Gastroesophageal sphincter (tissue), 4 donors: Measurements from ENCODE around the gene MORC2. TPM values are rescaled to one million over a fixed set of nuclear protein-coding genes. Genes with fewer than 3 reads are reported as not detected.

Experiments
- ATAC-seq: fragments of 150-250 bp; one replicate; pipeline ENCODE4 v1.9.1; 2016; ENCODE audit warnings: mild to moderate bottlenecking, moderate library complexity
- H3K27ac ChIP-seq, 4 donors: fragments of 200-600 bp; sonication (generic) in 3 of 4; 1 replicate in 3 of 4; 2 replicates in 1 of 4; pipeline ENCODE4 v1.5.1; 2016 to 2019
- H3K27me3 ChIP-seq: fragments of 200-600 bp; sonication (generic); one replicate; pipeline ENCODE4 v1.5.1; 2019
- H3K36me3 ChIP-seq, 2 donors: fragments of 200-600 bp; sonication (generic); one replicate each; pipeline ENCODE4 v1.5.1; 2019; ENCODE audit warnings: control low read depth in 1 of 2
- H3K4me1 ChIP-seq, 3 donors: fragments of 200-600 bp; sonication (generic); 1 replicate in 2 of 3; 2 replicates in 1 of 3; pipeline ENCODE4 v1.5.1; 2016 to 2019; ENCODE audit warnings: control low read depth in 2 of 3
- H3K4me3 ChIP-seq, 2 donors: fragments of 200-600 bp; sonication (generic); one replicate each; pipeline ENCODE4 v1.5.1; 2019; ENCODE audit warnings: mild to moderate bottlenecking in 1 of 2, moderate library complexity in 1 of 2
- H3K9me3 ChIP-seq, 3 donors: fragments of 200-600 bp; sonication (generic); one replicate each; pipeline ENCODE4 v1.5.1; 2017 to 2019; ENCODE audit warnings: control low read depth in 2 of 3
- CTCF ChIP-seq, 4 experiments: fragments of 200-600 bp in 2 of 4; fragments of 450-650 bp in 2 of 4; sonication (generic) in 1 of 4; IDR thresholded peaks; one replicate each; pipeline ENCODE4 v1.5.1; 2017 to 2019; ENCODE audit warnings: antibody characterized with exemption in 4 of 4, mild to moderate bottlenecking in 2 of 4, moderate library complexity in 2 of 4
- EP300 ChIP-seq: sonication (generic); formaldehyde crosslinking; IDR thresholded peaks from one replicate; pipeline ENCODE4 v1.6.1; 2017; ENCODE audit warnings: antibody characterized with exemption, mild to moderate bottlenecking
- POLR2A ChIP-seq, 2 donors: fragments of 450-650 bp; IDR thresholded peaks; one replicate each; pipeline ENCODE4 v1.6.1; 2017; ENCODE audit warnings: antibody characterized with exemption in 2 of 2, mild to moderate bottlenecking in 2 of 2, moderate library complexity in 1 of 2
- POLR2AphosphoS5 ChIP-seq: sonication (generic); formaldehyde crosslinking; IDR thresholded peaks from one replicate; pipeline ENCODE4 v1.6.1; 2017; ENCODE audit warnings: antibody characterized with exemption
- WGBS, 2 donors: methylation state at CpG; one replicate each; pipeline ENCODE4 v1.1.5; 2018; ENCODE audit warnings: low coverage in 1 of 2; 5-methylcytosine and 5-hydroxymethylcytosine counted together
- total RNA-seq, 4 donors: library from RNA; depleted of rRNA; stranded (reverse); fragments of >200 nt; gene quantifications; one replicate each; pipeline ENCODE4 v1.1.0, GENCODE V29; 2016

MORC2 gene
- total RNA-seq, 4 donors from 2014 or later: 11.3 to 36.0 (median 29.6) TPM

- Histone ChIP-seq H3K27ac (no peak overlapping the region), H3K36me3 (peaks cover 0 to 18% of the 10 kb centered on the region in 2 donors), H3K9me3 (no peaks in the 10 kb centered on the region), H3K4me3 (no peak overlapping the region), H3K27me3 (no peaks in the 10 kb centered on the region), H3K4me1 (no peaks in the 10 kb centered on the region)
- no peak for ATAC-seq
- 100% methylated on average over 3 of the region's 9 CpGs; no CpG with 5 or more reads in 1 of the 2 donors for WGBS, 2 donors
- no peak for TF ChIP-seq POLR2AphosphoS5
These were observed 83.0 kb downstream of the MORC2 start for GRCh38 chr22:30885591-30885990.

- WGBS, 2 donors: 100% methylated on average over 1 of the region's 5 CpGs; no CpG with 5 or more reads in 1 of the 2 donors
- Histone ChIP-seq H3K27ac (no peak overlapping the region), H3K36me3 (peaks cover 0 to 17% of the 10 kb centered on the region in 2 donors), H3K9me3 (no peaks in the 10 kb centered on the region), H3K4me1 (no peaks in the 10 kb centered on the region), H3K27me3 (no peaks in the 10 kb centered on the region), H3K4me3 (no peak overlapping the region)
- TF ChIP-seq EP300 (no peak), CTCF (IDR thresholded peaks at IDR 0.05) (no peak), POLR2A (IDR thresholded peaks at IDR 0.05) (no peak), POLR2AphosphoS5 (no peak)
- no peak for ATAC-seq
These were observed 83.6 kb downstream of the MORC2 start for GRCh38 chr22:30885001-30885366.

GRCh38 chr22:30884211-30885000, 84.2 kb downstream of the MORC2 start:
- no peak for ATAC-seq
- WGBS, 2 donors: 93% methylated on average over 3 of the region's 18 CpGs; no CpG with 5 or more reads in 1 of the 2 donors

GRCh38 chr22:30883586-30884145, 84.9 kb downstream of the MORC2 start:
- Histone ChIP-seq H3K36me3 (peaks cover 0 to 4% of the 10 kb centered on the region in 2 donors), H3K27ac (no peak overlapping the region), H3K4me3 (no peak overlapping the region), H3K4me1 (no peaks in the 10 kb centered on the region), H3K9me3 (no peaks in the 10 kb centered on the region), H3K27me3 (no peaks in the 10 kb centered on the region)
- no CpG with 5 or more reads among the region's 7 CpGs for WGBS, 2 donors
- TF ChIP-seq EP300: no peak
- TF ChIP-seq POLR2A (IDR thresholded peaks at IDR 0.05): no peak
- TF ChIP-seq CTCF (IDR thresholded peaks at IDR 0.05): no peak
- TF ChIP-seq POLR2AphosphoS5: no peak
- ATAC-seq: no peak

More at GRCh38 chr22:30884211-30885000, 84.2 kb downstream of the MORC2 start:
- no peak for TF ChIP-seq CTCF (IDR thresholded peaks at IDR 0.05)
- TF ChIP-seq POLR2A (IDR thresholded peaks at IDR 0.05): no peak
- TF ChIP-seq POLR2AphosphoS5: no peak
- no peak for TF ChIP-seq EP300
- H3K27me3 ChIP-seq: no peaks in the 10 kb centered on the region
- no peaks in the 10 kb centered on the region for H3K9me3 ChIP-seq
- H3K4me3 ChIP-seq: no peak overlapping the region
- no peaks in the 10 kb centered on the region for H3K4me1 ChIP-seq
- H3K36me3 ChIP-seq: peaks cover 0 to 11% of the 10 kb centered on the region in 2 donors
- no peak overlapping the region for H3K27ac ChIP-seq

- TF ChIP-seq EP300 (no peak), POLR2A (IDR thresholded peaks at IDR 0.05) (no peak), CTCF (IDR thresholded peaks at IDR 0.05) (no peak), POLR2AphosphoS5 (no peak)
- WGBS, 2 donors: 67 to 100% methylated on average over 1 of the region's 4 CpGs
- H3K36me3 ChIP-seq: no peaks in the 10 kb centered on the region
- no peak overlapping the region for H3K4me3 ChIP-seq
- H3K9me3 ChIP-seq: no peaks in the 10 kb centered on the region
- H3K27ac ChIP-seq: no peak overlapping the region
- H3K27me3 ChIP-seq: no peaks in the 10 kb centered on the region
- ATAC-seq: no peak
- H3K4me1 ChIP-seq: no peaks in the 10 kb centered on the region
These were observed 85.5 kb downstream of the MORC2 start for GRCh38 chr22:30882974-30883533.
